Activated naive CD8-positive, alpha-beta T cell treated with anti-CD3 and anti-CD28 coated beads, Interleukin-2, amount 50 U/mL, for 16 hours (primary cell): ENCODE data around the gene VAV2.

Experiments
- DNase-seq: peaks from one replicate; pipeline ENCODE4 v3.0.0-alpha.2; 2020; ENCODE audit warnings: low read depth, low spot score

VAV2 gene

GRCh38 chr9:133980864-133981588, 11.1 kb downstream of the VAV2 start:
- DNase-seq: no peak

DNA sequence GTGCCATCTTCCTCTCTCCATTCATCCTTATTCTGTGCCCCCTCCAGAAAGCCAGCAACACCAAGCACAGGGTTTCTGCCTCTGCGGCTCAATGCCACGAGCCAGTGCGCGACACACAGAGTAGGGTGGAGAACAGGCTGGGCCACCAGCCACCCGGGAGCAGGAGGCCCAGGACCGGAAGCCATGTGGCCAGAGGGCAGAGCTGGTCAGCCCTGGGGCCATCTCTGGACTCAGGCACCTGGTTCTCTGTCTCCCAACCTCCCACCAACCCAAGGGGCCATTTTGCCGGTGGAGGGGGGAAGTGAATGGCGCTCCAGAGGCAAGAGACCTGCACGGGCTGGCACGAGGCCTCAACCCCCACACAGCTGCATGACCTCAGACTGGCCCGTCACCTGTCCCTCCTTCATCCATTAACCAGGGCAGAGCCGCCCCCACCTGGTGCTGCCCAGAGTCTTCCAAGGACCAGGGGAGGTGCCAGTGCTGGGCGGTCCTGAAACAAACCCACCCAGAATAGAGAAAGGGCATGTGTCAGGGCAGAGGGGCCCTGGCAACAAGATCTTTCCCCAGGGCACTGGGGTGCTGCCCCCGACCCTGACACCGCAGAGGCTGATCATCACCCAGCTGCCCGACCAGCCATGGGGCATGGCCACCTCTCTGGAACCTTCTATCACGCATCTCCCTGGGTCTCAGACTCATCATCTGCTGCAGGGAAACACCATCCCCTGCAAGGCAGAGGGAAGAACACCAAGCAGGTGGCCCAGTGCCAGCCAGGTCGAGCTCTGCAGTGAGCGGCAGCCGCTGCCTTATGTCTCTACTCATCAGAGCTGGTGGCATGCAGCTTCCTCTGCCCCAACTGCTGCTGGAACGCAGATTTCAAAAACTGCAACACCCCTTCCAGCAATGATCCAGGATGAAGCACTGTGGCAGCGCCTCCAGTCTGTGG, 11.9 kb downstream of the VAV2 start:
- DNase-seq: no peak

DNA sequence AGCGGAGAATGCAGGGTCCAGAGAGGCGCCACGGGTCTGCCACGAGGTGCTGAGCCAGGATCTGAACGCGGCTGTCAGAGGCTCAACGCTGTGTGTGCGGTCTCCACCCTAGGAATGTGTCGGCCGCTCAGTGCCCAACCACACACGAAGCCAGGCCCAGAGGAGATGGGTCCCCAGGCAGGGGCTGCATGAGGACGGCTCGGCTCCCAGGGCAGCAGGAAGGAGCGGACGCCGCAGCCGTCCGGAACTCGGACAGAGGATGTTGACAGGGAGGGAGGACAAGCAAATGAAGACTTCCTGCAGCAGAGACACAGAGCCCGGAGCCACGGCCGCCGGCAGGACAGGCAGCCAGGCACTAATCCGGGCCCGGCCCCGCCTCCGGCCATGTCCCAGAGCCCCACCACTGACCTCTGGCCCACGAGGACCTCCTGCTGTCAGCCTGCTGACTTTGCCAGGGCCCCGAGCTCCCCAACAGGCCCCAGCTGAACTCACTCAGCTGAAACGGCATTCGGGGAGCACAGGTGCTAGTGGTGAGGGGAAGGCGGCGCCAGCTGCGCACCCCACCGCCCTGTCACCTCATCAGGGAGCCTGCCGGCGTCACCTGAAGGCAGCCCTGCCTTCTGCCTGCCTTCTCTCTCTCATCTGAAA, 12.7 kb downstream of the VAV2 start:
- DNase-seq: no peak

- DNase-seq: no peak
Measured at GRCh38 chr9:133978899-133979272, 13.2 kb downstream of the VAV2 start.

DNA sequence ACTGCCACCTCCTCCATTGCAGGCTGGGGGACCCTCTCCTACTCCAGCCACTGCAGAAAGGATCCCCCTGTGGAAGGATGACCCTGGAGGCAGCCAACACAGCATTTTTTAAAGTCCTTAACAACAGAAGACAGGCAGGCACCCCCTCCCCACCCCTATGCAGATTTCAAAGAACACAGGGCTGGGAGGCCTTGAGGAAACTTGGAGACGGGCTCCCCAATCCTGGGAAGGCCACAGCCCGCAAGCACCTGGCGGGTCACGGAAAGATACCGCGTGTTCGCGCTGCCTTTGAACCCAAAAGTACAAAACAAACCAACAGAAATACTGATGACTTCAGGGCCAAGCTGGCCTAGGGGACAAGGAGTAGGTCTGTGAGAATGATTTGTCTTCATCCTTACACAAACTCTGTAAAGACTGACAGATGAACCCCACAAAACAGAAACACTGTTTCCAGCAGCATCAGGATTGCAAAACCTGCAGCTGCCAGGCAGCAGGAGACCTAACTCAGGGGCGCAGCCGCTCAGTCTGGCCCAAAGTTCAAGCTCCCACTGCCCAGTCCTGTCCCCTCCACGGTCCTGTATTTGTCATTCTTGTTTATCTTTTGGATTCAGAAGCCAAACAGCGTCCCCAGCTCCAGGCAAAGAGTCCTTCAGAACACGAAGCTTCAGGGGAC, 13.8 kb downstream of the VAV2 start:
- no peak for DNase-seq

DNA sequence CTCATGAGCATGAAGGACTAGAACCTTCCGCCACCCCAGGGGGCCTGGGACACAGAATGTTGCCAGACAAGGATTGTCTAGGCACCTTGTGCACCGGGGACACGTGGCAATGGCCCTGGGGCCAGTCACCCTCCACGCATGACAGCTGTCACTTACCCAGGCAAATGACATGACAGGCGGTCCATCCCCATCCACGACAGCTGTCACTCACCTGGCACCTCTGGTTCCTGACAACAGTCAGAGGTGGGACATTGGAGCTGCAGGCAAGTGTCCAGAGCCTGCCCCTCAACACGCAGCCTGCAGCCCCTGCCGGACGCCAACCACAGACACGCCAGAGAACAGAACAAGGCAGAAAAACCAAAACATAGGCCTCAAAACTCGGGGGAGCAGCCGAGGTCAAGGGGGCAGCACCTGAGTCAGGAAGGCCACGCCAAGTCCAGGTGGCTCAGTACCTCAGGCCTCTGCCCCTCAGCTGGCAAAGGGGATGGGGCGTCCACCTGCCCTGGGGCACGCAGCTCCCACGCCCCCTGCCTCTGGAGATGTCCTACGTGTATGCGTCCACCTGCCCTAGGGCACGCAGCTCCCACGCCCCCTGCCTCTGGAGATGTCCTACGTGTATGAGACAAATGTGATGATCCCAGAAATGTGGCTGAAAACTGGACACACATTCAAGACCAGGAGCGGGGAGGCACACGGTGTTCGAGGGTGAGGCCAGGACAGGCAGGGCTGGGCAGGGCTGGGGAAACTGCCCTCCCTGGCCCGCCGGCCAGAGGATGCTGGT, 14.5 kb downstream of the VAV2 start:
- no peak for DNase-seq

DNA sequence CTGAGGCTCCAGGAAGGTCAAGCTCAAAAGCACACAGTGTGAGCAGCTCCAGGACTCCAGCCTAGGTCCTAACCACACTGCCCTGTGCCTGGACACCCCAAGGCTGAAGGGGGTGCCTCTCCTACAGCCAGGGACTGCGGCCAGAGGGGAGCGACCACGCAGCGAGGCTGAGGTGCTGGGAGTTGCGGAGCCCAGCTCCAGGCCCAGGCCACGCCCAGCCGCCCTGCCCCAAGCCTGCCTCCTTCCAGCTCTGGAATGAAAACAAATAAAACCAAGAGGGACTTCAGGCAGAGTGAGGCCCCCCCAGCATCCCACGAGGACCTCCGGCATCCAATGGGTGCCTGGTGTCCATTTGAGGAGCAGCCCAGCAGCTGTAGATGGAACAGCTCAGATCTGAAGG, 15.2 kb downstream of the VAV2 start:
- no peak for DNase-seq

- no peak for DNase-seq
Measured at GRCh38 chr9:133976191-133976861, 15.8 kb downstream of the VAV2 start.

- DNase-seq: no peak
Measured at GRCh38 chr9:133975511-133975910, 16.6 kb downstream of the VAV2 start.

GRCh38 chr9:133974631-133975341, 17.3 kb downstream of the VAV2 start:
- no peak for DNase-seq

DNA sequence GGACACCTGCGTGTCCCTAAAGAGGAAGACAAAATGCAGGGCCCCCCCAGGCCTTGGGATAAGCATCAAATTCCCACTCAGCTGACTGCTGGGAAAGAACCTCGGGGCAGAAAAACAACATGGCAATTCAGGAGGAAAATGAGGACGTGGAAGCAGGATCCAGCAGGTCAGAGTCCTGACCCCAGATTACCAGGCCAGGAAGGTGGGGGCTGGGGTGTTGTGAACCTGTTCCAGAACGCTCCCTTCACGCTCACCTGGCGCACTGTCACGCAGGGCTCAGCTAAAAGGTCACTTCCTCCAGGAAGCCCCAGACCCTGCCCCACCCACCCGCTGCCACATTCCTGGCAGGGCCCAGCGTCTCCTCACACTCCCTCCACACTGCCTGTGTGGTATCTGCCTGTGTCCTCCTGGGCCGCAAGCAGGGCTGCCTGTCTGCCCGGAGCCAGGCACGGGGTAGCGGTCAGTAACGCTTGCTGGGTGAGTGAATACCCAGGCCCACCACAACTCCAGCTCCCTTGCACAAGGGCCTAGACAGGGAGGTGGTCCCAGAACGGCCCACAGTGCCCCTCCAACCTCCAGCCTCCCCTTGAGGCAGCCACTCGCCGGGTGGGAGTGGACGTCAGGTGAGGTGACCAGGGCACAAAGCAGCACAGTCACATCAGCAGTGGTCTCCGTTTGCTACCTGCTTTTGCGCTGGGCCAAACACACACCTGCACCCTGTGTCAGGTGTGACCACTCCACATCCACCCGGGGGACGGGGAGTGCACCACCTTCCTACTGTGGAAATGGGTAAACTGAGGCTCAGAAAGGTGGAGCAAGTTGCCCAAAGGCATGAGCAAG, 18.1 kb downstream of the VAV2 start:
- DNase-seq: no peak

GRCh38 chr9:133973111-133973790, 18.9 kb downstream of the VAV2 start:
- no peak for DNase-seq

DNA sequence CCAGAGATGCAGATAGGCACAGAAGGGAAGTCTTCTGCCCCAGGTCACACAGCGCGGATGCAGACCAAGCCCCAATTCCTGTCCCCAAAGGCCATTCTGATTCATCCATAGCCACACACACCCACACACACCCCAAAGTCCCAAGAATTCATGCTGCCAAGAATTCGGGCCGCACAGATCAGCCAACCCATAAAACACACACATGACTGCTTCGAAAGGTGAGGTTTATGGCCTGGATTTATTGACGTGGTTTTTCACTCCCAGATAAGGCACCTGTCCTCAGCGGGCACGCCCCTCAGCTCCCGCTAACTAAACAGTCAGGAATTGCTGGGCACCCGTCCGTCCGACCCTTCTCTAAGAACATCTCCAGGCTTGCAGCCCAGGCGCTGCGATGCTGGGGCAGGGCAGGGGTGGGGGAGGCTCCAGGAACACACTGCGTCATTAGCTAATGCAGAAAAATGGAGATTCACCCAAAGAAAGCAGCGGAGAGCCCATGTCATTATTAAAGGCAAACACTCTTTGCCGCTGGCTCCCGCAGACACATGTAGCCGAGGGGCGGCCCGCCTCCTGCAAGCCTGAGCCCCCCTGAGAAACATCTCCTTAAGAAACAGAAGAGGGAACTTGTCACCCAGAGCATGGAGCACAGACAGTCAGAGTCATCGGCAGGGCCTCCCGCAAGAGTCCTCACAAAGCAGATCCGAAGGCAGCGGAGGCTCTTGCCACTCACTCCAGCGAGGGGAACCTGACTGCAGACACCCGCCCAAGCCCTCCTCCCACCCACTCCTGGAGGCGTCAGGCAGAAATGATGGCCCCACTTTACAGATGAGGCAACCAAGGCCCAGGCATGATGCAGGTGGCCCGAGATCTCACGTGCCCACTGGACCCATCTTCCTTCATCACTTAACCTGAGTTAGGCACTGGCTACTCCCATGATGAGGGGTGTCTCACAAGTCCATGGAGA, 19.9 kb downstream of the VAV2 start:
- no peak for DNase-seq

DNA sequence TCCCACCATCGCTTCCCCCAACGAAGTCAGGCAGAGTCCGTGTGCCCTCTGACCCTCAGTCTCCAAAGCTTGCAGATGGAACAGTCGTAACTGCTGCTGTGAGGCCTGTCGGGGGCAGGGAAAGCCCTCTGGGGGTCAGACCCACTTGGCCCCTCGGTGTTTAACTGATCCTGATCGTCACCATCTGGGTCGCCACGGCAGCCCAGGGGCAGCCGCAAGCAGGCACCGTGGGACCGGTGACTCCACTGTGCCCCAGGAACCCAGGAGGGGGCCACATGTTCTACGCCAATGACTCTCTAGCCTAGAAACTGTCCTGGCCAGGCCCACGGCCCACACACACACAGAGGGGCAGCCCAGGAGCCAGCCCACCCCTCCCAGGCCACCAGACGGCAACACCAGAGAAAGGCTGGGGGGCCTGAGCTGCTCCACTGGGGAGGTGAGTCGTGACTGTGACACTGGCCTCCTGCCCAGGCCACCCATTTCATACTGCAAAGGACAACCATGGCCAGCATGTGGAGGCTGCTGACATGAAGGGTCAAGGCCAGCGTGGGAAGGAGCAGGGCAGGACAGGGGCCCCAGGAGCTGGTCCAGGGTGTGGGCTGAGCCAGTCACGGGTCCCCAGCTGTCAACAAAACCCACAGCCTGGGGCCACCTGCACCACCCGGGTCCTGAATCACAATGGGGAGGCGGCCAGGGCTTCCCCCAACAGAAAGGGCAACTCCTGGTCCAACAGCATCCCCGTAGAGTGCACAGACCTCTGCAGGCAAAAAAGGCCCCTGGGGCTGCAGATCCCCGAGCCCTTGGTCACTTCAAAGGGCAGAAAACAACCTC, 20.8 kb downstream of the VAV2 start:
- DNase-seq: no peak

GRCh38 chr9:133970581-133971058, 21.5 kb downstream of the VAV2 start:
- DNase-seq: no peak
